Measurements from ENCODE around the gene CAPZB. TPM values are rescaled to one million over a fixed set of nuclear protein-coding genes. Genes with fewer than 3 reads are reported as not detected.

The CAPZB gene
- total and polyA plus RNA-seq, 12 donors = 99.7 to 386 (median 164) TPM

DNA sequence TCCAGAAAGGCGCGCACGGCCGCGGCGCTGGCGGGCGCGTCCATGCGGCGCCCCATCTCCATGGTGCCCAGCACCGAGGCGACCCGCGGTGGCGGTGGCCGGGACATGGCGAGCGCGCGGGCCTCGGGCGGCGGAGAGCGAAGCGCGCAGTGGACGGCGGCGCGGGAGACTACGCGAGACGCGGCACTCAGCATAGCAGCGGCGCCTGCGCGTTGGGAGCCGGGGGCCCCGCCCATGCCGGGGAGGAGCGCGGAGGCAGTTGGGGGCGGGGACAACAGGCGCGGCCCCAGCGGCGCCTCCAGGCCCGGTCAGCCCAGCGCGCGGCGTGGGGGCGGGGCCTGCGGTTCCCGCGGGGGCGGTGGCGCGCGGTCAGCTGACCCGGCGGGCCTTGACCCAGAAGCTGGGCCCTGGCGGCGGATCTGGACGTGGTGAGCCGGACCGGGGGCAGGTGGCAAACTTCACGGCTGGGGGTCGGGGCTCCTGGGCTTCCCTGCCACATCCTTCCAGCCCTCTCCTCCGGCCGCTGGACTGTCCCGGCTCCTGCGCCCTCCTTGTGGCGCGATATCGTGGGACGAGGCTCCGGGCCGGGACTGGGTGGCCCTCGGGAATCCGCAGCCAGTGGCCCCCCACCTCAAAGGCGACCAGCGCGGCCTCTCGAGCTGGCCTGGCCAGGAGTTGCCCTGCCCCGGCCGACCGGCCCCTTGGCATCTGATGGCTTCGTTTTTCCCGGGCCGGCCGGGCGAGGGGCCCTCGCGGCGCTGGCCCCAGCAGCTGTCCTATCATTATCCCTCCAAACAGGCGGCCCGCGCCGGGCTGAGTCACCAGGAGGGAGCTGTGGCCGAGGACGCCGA lies 173.2 kb downstream of the CAPZB start, which contains the start of the genes AKR7A2 and SLC66A1:
TSS of gene AKR7A2 (minus strand) at position 214 of the 851 bp plus-strand sequence. CDS start at position 194, 20 bp downstream.
TSS of gene SLC66A1 (plus strand) at position 396 of the 851 bp plus-strand sequence. CDS start 5,352 bp downstream, outside the sequence.
- no peaks in the 10 kb centered on the region for H3K9me3 ChIP-seq (replicated peaks in 1 of 3)
- TF ChIP-seq, protein P1, sequence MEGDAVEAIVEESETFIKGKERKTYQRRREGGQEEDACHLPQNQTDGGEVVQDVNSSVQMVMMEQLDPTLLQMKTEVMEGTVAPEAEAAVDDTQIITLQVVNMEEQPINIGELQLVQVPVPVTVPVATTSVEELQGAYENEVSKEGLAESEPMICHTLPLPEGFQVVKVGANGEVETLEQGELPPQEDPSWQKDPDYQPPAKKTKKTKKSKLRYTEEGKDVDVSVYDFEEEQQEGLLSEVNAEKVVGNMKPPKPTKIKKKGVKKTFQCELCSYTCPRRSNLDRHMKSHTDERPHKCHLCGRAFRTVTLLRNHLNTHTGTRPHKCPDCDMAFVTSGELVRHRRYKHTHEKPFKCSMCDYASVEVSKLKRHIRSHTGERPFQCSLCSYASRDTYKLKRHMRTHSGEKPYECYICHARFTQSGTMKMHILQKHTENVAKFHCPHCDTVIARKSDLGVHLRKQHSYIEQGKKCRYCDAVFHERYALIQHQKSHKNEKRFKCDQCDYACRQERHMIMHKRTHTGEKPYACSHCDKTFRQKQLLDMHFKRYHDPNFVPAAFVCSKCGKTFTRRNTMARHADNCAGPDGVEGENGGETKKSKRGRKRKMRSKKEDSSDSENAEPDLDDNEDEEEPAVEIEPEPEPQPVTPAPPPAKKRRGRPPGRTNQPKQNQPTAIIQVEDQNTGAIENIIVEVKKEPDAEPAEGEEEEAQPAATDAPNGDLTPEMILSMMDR (IDR thresholded peaks at IDR 0.05) = peak in 2 of 6 experiments; percentile 25 to 29
- TF ChIP-seq POLR2A (IDR thresholded peaks at IDR 0.05) = peak; percentile 58 to 85
- 0 to 5% (median 1%) methylated on average over 4 to 104 of the region's 105 CpGs; no CpG with 5 or more reads in 1 of the 4 donors for whole genome bisulfite sequencing, 4 donors
- DNase-seq = peak; percentile 90 to 96 (median 93)
- H3K27me3 ChIP-seq = no peaks in the 10 kb centered on the region
- H3K4me1 ChIP-seq (replicated peaks in 1 of 2) = peaks cover 30 to 48% of the 10 kb centered on the region in 2 donors
- H3K27ac ChIP-seq = peak within 1 kb of the TSS; percentile 51 to 97 (median 94)
- H3K36me3 ChIP-seq (replicated peaks in 1 of 2) = peaks cover 0 to 12% of the 10 kb centered on the region in 2 donors
- peak within 1 kb of the TSS; percentile 44 to 98 (median 65) for H3K4me3 ChIP-seq
- intact Hi-C loops (cut with DNase I) = no loop called here

GRCh38 chr1:19311503-19311930 lies 173.8 kb downstream of the CAPZB start:
- H3K9me3 ChIP-seq (replicated peaks in 1 of 3) = no peaks in the 10 kb centered on the region
- H3K27ac ChIP-seq = peak overlapping the region in 4 of 5 donors; percentile 42 to 97 (median 80)
- WGBS, 4 donors = 0 to 1% (median 0%) methylated on average over 5 to 29 of the region's 29 CpGs
- TF ChIP-seq POLR2A (IDR thresholded peaks at IDR 0.05) = no peak
- TF ChIP-seq, protein P1 (IDR thresholded peaks at IDR 0.05) = no peak
- intact Hi-C loops (cut with DNase I) = no loop called here
- peak overlapping the region; percentile 44 to 98 (median 65) for H3K4me3 ChIP-seq
- peaks cover 30 to 48% of the 10 kb centered on the region in 2 donors for H3K4me1 ChIP-seq (replicated peaks in 1 of 2)
- H3K27me3 ChIP-seq = no peaks in the 10 kb centered on the region
- peak in 2 of 7 donors; percentile 52 to 61 for DNase-seq
- peaks cover 0 to 18% of the 10 kb centered on the region in 2 donors for H3K36me3 ChIP-seq (replicated peaks in 1 of 2)

- H3K9me3 ChIP-seq (replicated peaks in 1 of 3) = no peaks in the 10 kb centered on the region
- WGBS, 4 donors = 34 to 44% (median 39%) methylated on average over 12 to 13 of the region's 13 CpGs
- H3K4me1 ChIP-seq (replicated peaks in 1 of 2) = peaks cover 30 to 47% of the 10 kb centered on the region in 2 donors
- TF ChIP-seq, protein P1 (IDR thresholded peaks at IDR 0.05) = no peak
- no peak for TF ChIP-seq POLR2A (IDR thresholded peaks at IDR 0.05)
- peak overlapping the region in 1 of 5 donors; percentile 97 for H3K27ac ChIP-seq
- no peaks in the 10 kb centered on the region for H3K27me3 ChIP-seq
- intact Hi-C loops (cut with DNase I) = no loop called here
- DNase-seq = peak in 1 of 7 donors; percentile 52
- H3K4me3 ChIP-seq = peak overlapping the region in 3 of 4 donors; percentile 44 to 98 (median 86)
- peaks cover 0 to 24% of the 10 kb centered on the region in 2 donors for H3K36me3 ChIP-seq (replicated peaks in 1 of 2)
These were observed 174.4 kb downstream of the CAPZB start for GRCh38 chr1:19310720-19311502.

All from adrenal gland (tissue), 12 donors.